ENCODE results near the gene CIBAR2.

CIBAR2 gene

DNA sequence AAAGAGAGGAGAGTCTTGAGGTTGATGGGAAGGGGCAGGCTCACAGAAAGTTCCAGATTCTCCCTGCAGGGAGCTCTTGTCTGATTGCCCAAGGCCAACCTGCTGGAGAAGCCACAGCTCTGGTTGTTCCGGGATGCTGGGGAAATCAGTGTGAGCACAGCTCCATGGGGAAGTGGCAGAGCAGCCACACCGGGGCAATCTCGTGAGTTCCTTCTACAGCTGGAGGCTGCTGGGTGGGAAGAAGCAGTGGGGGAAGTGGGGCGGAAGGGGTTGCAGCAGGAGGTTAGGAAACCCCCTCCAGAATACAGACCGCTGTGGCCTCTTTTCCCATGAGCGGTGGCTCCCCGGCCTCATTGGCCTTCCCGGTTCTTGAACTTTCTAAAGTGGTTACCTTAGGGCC, 50.7 kb downstream of the CIBAR2 start:
- Histone ChIP-seq H3K27ac (no peak overlapping the region), H2AFZ (no peak overlapping the region), H3K27me3 (ENCODE audit: control insufficient read depth, insufficient read depth, low read length) (no peaks in the 10 kb centered on the region), H3K36me3 (ENCODE audit: control insufficient read depth, insufficient read depth, low read length) (no peaks in the 10 kb centered on the region), H3K4me1 (no peaks in the 10 kb centered on the region), H3K4me2 (ENCODE audit: low read length) (no peak overlapping the region), H3K79me2 (no peaks in the 10 kb centered on the region), H3K9ac (no peak overlapping the region), H3K4me3 (ENCODE audit: low read depth, low read length) (no peak overlapping the region), H3K9me3 (ENCODE audit: control insufficient read depth, low read length) (no peaks in the 10 kb centered on the region)
- TF ChIP-seq, protein P1, sequence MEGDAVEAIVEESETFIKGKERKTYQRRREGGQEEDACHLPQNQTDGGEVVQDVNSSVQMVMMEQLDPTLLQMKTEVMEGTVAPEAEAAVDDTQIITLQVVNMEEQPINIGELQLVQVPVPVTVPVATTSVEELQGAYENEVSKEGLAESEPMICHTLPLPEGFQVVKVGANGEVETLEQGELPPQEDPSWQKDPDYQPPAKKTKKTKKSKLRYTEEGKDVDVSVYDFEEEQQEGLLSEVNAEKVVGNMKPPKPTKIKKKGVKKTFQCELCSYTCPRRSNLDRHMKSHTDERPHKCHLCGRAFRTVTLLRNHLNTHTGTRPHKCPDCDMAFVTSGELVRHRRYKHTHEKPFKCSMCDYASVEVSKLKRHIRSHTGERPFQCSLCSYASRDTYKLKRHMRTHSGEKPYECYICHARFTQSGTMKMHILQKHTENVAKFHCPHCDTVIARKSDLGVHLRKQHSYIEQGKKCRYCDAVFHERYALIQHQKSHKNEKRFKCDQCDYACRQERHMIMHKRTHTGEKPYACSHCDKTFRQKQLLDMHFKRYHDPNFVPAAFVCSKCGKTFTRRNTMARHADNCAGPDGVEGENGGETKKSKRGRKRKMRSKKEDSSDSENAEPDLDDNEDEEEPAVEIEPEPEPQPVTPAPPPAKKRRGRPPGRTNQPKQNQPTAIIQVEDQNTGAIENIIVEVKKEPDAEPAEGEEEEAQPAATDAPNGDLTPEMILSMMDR (IDR thresholded peaks at IDR 0.05), result no peak

DNA sequence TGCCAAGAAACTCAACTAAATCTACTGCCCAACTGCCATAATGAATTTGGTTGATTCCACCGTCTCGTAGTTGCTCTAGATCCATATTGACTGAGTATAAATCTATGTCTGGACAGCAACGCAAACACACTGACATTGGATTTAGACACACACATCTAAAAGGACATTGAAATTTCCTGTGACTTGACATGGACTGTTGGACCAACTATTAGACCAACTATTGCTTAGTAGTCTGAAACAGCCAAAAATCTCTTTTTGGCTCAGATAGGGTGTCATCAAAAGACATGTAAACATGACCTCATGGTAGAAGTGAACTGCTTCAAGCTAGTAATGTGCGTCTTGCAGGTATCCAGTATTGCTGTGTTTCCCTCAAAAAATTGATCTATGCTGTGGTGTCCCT, 53.4 kb downstream of the CIBAR2 start:
- Histone ChIP-seq H3K4me3 (ENCODE audit: low read depth, low read length) (no peak overlapping the region), H3K27ac (no peak overlapping the region), H3K36me3 (ENCODE audit: control insufficient read depth, insufficient read depth, low read length) (no peaks in the 10 kb centered on the region), H3K4me1 (peaks cover 10% of the 10 kb centered on the region), H3K27me3 (ENCODE audit: control insufficient read depth, insufficient read depth, low read length) (no peaks in the 10 kb centered on the region), H3K9ac (no peak overlapping the region), H3K4me2 (ENCODE audit: low read length) (no peak overlapping the region), H3K79me2 (no peaks in the 10 kb centered on the region), H2AFZ (no peak overlapping the region), H3K9me3 (ENCODE audit: control insufficient read depth, low read length) (no peaks in the 10 kb centered on the region)
- TF ChIP-seq, protein P1 (IDR thresholded peaks at IDR 0.05), result no peak

DNA sequence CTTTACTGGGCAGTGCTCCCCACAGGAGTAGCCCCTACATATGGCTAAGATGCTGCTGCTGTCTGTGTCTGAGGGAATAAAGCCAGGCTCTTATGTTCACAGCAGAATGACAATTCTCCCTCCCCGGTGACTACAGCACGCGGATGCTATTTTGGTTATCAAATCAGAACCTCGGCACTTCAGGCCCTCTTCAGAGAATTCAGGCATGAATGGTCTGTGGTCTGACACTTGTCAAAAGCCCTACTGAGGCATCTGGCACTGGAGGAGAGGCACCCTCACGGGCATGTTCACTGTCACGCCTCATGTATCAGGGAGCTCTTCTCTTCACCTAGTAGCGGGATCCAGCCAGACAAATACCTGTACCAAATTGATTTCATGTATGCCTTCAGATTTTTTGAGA, 54.3 kb downstream of the CIBAR2 start:
- Histone ChIP-seq H3K27ac (no peak overlapping the region), H3K36me3 (ENCODE audit: control insufficient read depth, insufficient read depth, low read length) (no peaks in the 10 kb centered on the region), H3K27me3 (ENCODE audit: control insufficient read depth, insufficient read depth, low read length) (no peaks in the 10 kb centered on the region), H3K9me3 (ENCODE audit: control insufficient read depth, low read length) (no peaks in the 10 kb centered on the region), H3K4me1 (peaks cover 10% of the 10 kb centered on the region), H3K4me3 (ENCODE audit: low read depth, low read length) (no peak overlapping the region), H3K79me2 (no peaks in the 10 kb centered on the region), H2AFZ (no peak overlapping the region), H3K9ac (no peak overlapping the region), H3K4me2 (ENCODE audit: low read length) (no peak overlapping the region)
- TF ChIP-seq, protein P1 (IDR thresholded peaks at IDR 0.05), result no peak

DNA sequence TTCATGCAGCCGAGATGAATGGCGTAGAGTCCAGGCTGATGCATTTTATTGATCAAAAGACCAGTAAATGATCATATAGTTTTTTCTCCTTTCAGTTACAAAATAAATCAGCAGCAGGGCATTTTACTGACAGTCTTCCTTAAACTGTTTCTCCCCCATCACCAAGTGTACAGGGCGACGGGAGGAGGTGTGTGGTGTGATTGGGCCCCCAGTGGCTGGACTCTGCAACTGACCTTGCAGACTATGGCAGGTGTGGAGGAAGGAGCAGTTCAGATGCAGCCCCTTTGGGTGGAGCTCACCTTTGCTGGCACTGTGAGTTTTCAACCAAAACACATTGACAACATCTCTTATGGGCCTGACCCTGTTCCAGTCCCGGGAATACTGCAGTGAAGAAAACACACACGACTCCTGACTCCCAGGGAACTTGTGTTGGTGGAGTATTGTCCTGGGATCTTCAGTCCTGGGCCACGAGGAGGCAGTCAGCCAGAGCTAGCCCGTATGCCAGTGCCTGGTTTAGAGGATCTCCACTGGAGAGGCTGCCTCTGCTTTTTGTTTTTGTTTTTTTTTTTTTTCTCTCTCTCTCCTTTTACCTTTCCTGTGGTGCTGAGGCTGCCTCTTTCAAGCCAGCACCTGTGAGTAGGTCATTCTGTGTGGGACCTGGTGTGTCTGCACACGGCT, 54.9 kb downstream of the CIBAR2 start:
- TF ChIP-seq, protein P1 (IDR thresholded peaks at IDR 0.05), result peak; percentile 33
- Histone ChIP-seq H3K4me3 (ENCODE audit: low read depth, low read length) (no peak overlapping the region), H3K4me1 (peaks cover 10% of the 10 kb centered on the region), H3K27ac (no peak overlapping the region), H2AFZ (no peak overlapping the region), H3K9ac (no peak overlapping the region), H3K27me3 (ENCODE audit: control insufficient read depth, insufficient read depth, low read length) (no peaks in the 10 kb centered on the region), H3K4me2 (ENCODE audit: low read length) (no peak overlapping the region), H3K79me2 (no peaks in the 10 kb centered on the region), H3K9me3 (ENCODE audit: control insufficient read depth, low read length) (no peaks in the 10 kb centered on the region), H3K36me3 (ENCODE audit: control insufficient read depth, insufficient read depth, low read length) (no peaks in the 10 kb centered on the region)

DNA sequence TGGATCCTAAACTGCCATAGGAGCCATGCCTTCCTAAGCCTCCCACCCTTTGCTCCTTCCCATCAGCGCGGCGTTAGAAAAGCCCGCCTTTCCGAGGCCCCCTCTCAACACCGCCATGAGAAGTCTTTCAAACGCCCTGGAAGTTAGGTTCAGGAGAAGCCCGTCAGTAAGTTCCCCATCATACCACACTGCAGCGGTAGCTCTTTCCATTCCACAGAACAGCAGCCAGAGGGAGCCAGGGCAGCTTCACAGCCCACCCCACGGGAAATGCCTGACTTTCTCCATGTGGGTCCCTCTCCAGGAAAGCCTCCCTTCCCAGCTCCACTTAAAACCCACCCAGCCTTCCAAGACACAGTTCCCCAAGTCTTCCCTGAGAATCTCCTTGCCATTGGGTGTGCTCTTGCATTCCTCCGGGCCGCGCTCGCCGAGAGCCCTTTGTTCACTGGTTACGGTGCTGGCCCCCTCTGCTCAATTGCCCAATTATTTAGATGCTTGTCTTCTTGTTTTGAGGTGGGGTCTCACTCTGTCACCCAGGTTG, 56.0 kb downstream of the CIBAR2 start:
- no peak overlapping the region for H3K4me2 ChIP-seq (ENCODE audit: low read length)
- no peaks in the 10 kb centered on the region for H3K36me3 ChIP-seq (ENCODE audit: control insufficient read depth, insufficient read depth, low read length)
- TF ChIP-seq, protein P1 (IDR thresholded peaks at IDR 0.05), result no peak
- no peaks in the 10 kb centered on the region for H3K79me2 ChIP-seq
- peaks cover 10% of the 10 kb centered on the region for H3K4me1 ChIP-seq
- H3K9me3 ChIP-seq (ENCODE audit: control insufficient read depth, low read length), result no peaks in the 10 kb centered on the region
- H3K9ac ChIP-seq, result no peak overlapping the region
- no peaks in the 10 kb centered on the region for H3K27me3 ChIP-seq (ENCODE audit: control insufficient read depth, insufficient read depth, low read length)
- no peak overlapping the region for H2AFZ ChIP-seq
- no peak overlapping the region for H3K27ac ChIP-seq
- H3K4me3 ChIP-seq (ENCODE audit: low read depth, low read length), result no peak overlapping the region
